GM15510 (cell line): ENCODE measurements around the gene DCC.

Experiments used
- POLR2A ChIP-seq: IDR thresholded peaks from 3 replicates; pipeline ENCODE4 v1.6.1; 2011; ENCODE audit warnings: borderline replicate concordance; ENCODE audit not compliant: insufficient read length; ENCODE audit errors: extremely low read depth

DCC gene

GRCh38 chr18:53560546-53560945, 1220.5 kb downstream of the DCC start:
- no peak for TF ChIP-seq POLR2A

- TF ChIP-seq POLR2A, result no peak
These were observed 1226.6 kb downstream of the DCC start for GRCh38 chr18:53566626-53567025.

GRCh38 chr18:53567929-53568574, 1228.1 kb downstream of the DCC start:
- TF ChIP-seq POLR2A, result no peak
